ENCODE data around the gene GJA3.
A peak's percentile ranks its signal among the peaks of the same experiment; 100 is the strongest.

Gene GJA3

DNA sequence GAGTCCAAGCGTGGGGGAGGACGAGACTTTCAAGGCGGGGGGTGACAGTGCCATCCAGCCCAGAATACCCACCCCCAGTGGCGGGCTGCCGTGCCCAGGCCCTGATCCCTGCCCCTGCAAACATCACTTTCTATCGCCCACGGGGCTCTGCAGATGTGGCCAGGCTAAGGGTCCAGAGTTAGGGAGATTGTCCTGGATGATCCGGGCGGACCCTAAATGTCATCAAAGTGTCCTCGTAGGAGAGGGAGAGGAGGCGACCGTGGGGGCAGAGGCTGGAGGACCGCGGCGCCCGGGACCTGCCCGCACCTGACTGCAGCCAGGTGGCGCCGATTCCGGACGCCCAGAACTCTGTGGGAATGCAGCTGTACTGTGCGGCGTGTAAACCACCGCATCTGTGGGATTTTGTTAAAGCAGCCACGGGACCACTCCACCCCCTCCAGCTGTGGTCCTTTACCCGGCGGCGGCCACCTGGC lies 32.4 kb downstream of the GJA3 start:
- Histone ChIP-seq H3K4me3 (ENCODE audit: low read depth in 1 of 2, low read length in 1 of 2) (peak overlapping the region in 1 of 2 experiments; percentile 66), H3K4me1 (ENCODE audit: control insufficient read depth in 1 of 2, insufficient read depth in 1 of 2, low read depth in 1 of 2, low read length in 1 of 2) (peaks cover 6 to 19% of the 10 kb centered on the region in 2 experiments), H3K9me3 (no peaks in the 10 kb centered on the region), H3K36me3 (no peaks in the 10 kb centered on the region), H3K27ac (no peak overlapping the region), H3K27me3 (peaks cover 95% of the 10 kb centered on the region)
- TF ChIP-seq, protein P1, sequence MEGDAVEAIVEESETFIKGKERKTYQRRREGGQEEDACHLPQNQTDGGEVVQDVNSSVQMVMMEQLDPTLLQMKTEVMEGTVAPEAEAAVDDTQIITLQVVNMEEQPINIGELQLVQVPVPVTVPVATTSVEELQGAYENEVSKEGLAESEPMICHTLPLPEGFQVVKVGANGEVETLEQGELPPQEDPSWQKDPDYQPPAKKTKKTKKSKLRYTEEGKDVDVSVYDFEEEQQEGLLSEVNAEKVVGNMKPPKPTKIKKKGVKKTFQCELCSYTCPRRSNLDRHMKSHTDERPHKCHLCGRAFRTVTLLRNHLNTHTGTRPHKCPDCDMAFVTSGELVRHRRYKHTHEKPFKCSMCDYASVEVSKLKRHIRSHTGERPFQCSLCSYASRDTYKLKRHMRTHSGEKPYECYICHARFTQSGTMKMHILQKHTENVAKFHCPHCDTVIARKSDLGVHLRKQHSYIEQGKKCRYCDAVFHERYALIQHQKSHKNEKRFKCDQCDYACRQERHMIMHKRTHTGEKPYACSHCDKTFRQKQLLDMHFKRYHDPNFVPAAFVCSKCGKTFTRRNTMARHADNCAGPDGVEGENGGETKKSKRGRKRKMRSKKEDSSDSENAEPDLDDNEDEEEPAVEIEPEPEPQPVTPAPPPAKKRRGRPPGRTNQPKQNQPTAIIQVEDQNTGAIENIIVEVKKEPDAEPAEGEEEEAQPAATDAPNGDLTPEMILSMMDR (IDR thresholded peaks at IDR 0.05): no peak

DNA sequence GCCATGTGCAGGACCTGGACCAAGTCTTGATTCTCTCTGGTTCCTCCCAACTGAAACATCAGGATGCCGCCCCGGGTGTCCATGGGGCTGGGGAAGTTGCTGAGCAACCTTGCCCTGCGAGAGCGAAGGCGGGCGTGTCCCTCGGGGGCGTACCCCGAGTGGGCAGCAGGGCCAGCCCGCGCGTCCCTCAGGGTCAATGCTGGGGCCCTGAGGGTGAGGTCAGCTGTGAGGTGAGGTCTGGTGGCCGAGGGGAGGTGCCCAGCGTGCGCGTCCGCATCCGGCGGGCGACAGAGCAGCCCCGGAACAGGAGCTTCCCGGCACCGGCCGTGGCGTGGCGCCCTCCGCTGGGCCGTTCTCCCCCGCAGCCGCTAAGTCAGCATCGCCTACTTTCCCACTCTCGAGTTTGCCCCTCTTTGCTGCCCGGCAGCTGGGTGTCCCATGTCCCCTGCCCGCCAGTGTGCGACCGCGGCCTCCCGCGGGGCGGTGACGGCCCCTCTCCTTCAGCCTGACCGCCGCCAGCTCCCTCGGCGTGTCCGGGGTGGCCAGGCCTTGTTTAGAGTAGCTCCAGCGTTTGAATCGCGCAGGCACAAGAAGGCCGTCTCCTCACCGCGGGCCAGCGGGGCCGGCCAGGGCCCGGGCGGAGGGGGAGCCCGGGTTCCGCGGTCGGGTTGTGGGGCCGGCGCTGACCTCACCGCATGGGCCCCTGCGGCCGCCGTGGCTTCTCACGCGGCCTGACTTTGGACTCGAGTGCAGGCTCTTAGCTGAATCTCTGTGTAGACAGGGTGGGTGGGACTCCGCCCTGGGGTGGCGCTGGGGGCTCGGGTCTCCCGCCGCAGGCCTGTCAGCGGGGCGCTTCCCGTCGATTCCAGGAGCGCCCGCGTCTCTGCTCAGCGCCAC lies 33.0 kb downstream of the GJA3 start:
- Histone ChIP-seq H3K36me3 (no peaks in the 10 kb centered on the region), H3K4me1 (ENCODE audit: control insufficient read depth in 1 of 2, insufficient read depth in 1 of 2, low read depth in 1 of 2, low read length in 1 of 2) (peaks cover 6 to 19% of the 10 kb centered on the region in 2 experiments), H3K9me3 (no peaks in the 10 kb centered on the region), H3K27ac (no peak overlapping the region), H3K27me3 (peaks cover 91% of the 10 kb centered on the region), H3K4me3 (ENCODE audit: low read depth in 1 of 2, low read length in 1 of 2) (peak overlapping the region; percentile 35 to 66)
- TF ChIP-seq, protein P1 (IDR thresholded peaks at IDR 0.05): no peak

DNA sequence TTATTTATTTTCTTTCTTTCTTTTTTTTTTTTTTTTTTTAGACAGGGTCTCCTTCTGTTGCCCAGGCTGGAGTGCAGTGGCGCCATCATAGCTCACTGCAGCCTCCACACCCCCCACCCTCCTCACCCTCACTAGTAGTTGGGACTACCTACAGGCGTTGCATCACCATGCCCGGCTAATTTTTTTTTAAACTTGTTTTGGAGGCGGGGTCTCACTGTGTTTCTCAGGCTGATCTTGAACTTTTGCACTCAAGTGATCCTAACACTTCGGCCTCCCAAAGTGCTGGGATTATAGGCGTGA lies 33.6 kb downstream of the GJA3 start:
- TF ChIP-seq, protein P1 (IDR thresholded peaks at IDR 0.05): no peak
- Histone ChIP-seq H3K4me3 (ENCODE audit: low read depth in 1 of 2, low read length in 1 of 2) (peak overlapping the region in 1 of 2 experiments; percentile 66), H3K27me3 (peaks cover 85% of the 10 kb centered on the region), H3K9me3 (no peaks in the 10 kb centered on the region), H3K36me3 (no peaks in the 10 kb centered on the region), H3K4me1 (ENCODE audit: control insufficient read depth in 1 of 2, insufficient read depth in 1 of 2, low read depth in 1 of 2, low read length in 1 of 2) (peaks cover 6 to 19% of the 10 kb centered on the region in 2 experiments), H3K27ac (no peak overlapping the region)

DNA sequence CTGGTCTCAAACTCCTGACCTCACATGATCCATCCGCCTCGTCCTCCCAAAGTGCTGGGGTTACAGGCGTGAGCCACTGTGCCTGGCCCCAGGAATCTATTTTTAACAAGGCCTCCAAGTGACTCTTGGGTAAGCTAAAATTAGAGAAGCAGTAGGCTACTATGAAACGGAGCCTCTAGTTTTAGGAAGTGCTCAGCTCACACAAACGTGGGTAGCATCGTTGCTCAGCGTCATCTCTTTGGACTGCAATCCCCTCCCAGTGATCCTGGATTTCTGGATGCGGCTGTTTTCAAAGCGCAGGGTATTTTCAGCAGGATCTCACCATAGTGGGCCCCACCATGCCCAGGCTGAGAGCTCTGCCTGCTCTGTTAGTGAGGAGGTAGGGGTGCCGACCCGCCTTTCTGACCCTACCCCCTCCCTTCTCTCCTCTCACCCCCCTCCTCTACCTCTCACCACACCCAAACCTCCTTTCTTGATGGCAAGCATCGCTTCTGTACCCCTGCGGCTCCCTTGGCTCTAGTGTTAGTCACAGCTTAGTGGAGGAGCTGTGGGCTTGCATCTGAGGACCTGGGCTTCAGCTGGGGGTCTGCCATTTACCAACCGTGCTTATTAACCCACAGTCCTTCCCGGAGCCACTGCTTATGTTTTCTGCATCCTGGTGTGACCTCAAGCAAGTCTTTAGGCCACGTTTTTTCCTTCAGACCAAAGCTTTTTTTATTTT lies 34.2 kb downstream of the GJA3 start:
- no peaks in the 10 kb centered on the region for H3K9me3 ChIP-seq
- H3K27me3 ChIP-seq: peaks cover 80% of the 10 kb centered on the region
- no peak overlapping the region for H3K27ac ChIP-seq
- peaks cover 6 to 19% of the 10 kb centered on the region in 2 experiments for H3K4me1 ChIP-seq (ENCODE audit: control insufficient read depth in 1 of 2, insufficient read depth in 1 of 2, low read depth in 1 of 2, low read length in 1 of 2)
- no peak overlapping the region for H3K4me3 ChIP-seq (ENCODE audit: low read depth in 1 of 2, low read length in 1 of 2)
- TF ChIP-seq, protein P1 (IDR thresholded peaks at IDR 0.05): no peak
- H3K36me3 ChIP-seq: no peaks in the 10 kb centered on the region

DNA sequence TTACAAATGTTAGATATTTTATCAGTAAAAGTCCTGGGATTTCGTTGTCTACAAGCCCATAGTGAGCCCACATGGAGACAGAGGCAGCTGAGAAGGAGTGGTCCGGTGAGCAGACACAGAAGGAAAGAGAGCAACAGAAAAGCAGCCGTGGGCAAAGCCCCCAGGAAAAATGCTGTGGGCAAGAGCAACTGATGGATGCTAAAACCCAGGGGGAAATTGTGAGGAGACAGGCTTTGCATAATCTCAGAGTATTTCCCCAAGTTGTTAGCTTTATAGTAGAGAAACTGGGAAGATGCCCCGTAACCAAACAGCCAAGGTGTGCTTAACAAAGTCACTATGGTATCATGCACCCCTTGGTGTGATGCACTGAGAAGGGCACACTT lies 35.1 kb downstream of the GJA3 start:
- Histone ChIP-seq H3K9me3 (no peaks in the 10 kb centered on the region), H3K4me1 (ENCODE audit: control insufficient read depth in 1 of 2, insufficient read depth in 1 of 2, low read depth in 1 of 2, low read length in 1 of 2) (peaks cover 6 to 23% of the 10 kb centered on the region in 2 experiments), H3K36me3 (no peaks in the 10 kb centered on the region), H3K27me3 (peaks cover 71% of the 10 kb centered on the region), H3K4me3 (ENCODE audit: low read depth in 1 of 2, low read length in 1 of 2) (no peak overlapping the region), H3K27ac (no peak overlapping the region)
- TF ChIP-seq, protein P1 (IDR thresholded peaks at IDR 0.05): no peak

All from neutrophil (primary cell).